OCI-LY7 (cell line): ENCODE results near the gene SRP9.

Experiments used
- EZH2phosphoT487 ChIP-seq: fragments of 200-600 bp; sonication (generic); IDR thresholded peaks from 2 replicates; pipeline ENCODE4 v1.6.1; 2018; ENCODE audit warnings: low read depth, borderline replicate concordance, mild to moderate bottlenecking, mixed run types, antibody characterized with exemption, low read length, moderate library complexity, mixed read lengths
- TF ChIP-seq, protein P1 (sequence below): fragments of 200-600 bp; sonication (generic); conservative IDR thresholded peaks from 2 replicates; pipeline ENCODE4 v1.5.1; 2014; ENCODE audit warnings: mild to moderate bottlenecking, antibody characterized with exemption, low read length, moderate library complexity, mixed read lengths

DNA sequence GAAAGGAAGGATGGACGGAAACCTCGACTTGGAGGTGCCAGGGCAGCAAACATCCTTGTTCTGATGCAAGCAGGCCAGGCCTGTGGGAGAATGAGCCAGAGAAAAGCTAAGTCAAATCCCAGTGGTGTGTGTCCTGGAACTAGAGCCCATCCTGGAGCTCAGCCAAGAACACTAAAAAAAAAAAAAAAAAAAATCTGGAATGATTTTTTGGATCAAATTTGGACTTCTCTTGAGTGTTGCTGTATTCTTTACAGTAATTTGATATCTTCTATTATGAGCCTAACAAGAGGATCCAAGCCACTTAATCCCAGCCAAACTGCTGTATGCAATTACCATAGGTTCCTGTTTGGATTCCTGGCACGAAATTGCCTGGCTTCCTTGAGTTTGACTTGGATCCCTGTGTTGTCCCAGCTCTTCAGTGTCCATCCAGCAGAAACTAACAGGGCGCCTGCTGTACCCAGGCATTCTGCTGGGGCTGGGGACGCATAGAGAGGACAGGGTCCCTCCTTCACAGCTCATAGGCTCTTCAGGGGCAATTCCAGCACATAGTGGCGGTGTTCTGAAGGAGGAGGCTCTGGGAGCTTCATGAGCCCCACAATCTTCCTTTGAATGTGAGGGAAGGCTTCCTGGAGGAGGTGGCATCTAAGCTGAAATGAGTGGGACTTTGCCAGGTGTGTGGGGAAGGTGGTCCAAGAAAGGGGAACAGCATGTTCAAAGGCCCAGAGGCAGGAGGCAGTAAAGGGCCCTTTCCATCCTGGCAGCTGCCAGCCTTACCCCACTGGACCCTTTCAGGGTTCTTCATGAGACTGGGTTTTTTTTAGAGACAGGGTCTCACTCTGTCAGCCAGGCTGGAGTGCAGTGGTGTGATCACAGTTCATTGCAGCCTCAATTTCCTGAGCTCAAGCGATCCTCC is 57.0 kb downstream of the SRP9 start:
- TF ChIP-seq, protein P1, sequence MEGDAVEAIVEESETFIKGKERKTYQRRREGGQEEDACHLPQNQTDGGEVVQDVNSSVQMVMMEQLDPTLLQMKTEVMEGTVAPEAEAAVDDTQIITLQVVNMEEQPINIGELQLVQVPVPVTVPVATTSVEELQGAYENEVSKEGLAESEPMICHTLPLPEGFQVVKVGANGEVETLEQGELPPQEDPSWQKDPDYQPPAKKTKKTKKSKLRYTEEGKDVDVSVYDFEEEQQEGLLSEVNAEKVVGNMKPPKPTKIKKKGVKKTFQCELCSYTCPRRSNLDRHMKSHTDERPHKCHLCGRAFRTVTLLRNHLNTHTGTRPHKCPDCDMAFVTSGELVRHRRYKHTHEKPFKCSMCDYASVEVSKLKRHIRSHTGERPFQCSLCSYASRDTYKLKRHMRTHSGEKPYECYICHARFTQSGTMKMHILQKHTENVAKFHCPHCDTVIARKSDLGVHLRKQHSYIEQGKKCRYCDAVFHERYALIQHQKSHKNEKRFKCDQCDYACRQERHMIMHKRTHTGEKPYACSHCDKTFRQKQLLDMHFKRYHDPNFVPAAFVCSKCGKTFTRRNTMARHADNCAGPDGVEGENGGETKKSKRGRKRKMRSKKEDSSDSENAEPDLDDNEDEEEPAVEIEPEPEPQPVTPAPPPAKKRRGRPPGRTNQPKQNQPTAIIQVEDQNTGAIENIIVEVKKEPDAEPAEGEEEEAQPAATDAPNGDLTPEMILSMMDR: no peak
- TF ChIP-seq EZH2phosphoT487: no peak
